Endothelial cell of hepatic sinusoid (primary cell): Measurements from ENCODE around the gene MUC5B.

Experiments
- in situ Hi-C: cut with HindIII; loops from 2 replicates; pipeline ENCODE4 v1.10.0; 2017; ENCODE audit warnings: low sequenced_read_pairs

MUC5B gene

GRCh38 chr11:1292644-1293618 is 70.1 kb downstream of the MUC5B start:
- in situ Hi-C loops = no loop called here

GRCh38 chr11:1293619-1294015 is 70.8 kb downstream of the MUC5B start:
- in situ Hi-C loops = no loop called here

GRCh38 chr11:1295086-1295485 is 72.2 kb downstream of the MUC5B start:
- in situ Hi-C loops = no loop called here

GRCh38 chr11:1295591-1295990 is 72.7 kb downstream of the MUC5B start:
- in situ Hi-C loops = no loop called here

- in situ Hi-C loops = no loop called here
These were observed 73.4 kb downstream of the MUC5B start for GRCh38 chr11:1296287-1296686.

- in situ Hi-C loops = no loop called here
These were observed 74.2 kb downstream of the MUC5B start for GRCh38 chr11:1297011-1297575.

- in situ Hi-C loops = no loop called here
These were observed 75.0 kb downstream of the MUC5B start for GRCh38 chr11:1297576-1298473.

- in situ Hi-C loops = no loop called here
These were observed 76.0 kb downstream of the MUC5B start for GRCh38 chr11:1298695-1299492.

GRCh38 chr11:1299621-1300020 is 76.8 kb downstream of the MUC5B start:
- in situ Hi-C loops = no loop called here

- in situ Hi-C loops = no loop called here
These were observed 77.3 kb downstream of the MUC5B start for GRCh38 chr11:1300121-1300520.

GRCh38 chr11:1300569-1301187 is 77.8 kb downstream of the MUC5B start:
- in situ Hi-C loops = no loop called here

- in situ Hi-C loops = no loop called here
These were observed 78.5 kb downstream of the MUC5B start for GRCh38 chr11:1301220-1302000.

- in situ Hi-C loops = no loop called here
These were observed 79.2 kb downstream of the MUC5B start for GRCh38 chr11:1302041-1302460.

GRCh38 chr11:1302461-1303125 is 79.7 kb downstream of the MUC5B start:
- in situ Hi-C loops = no loop called here

GRCh38 chr11:1303126-1303821 is 80.4 kb downstream of the MUC5B start:
- in situ Hi-C loops = no loop called here

- in situ Hi-C loops = no loop called here
These were observed 81.1 kb downstream of the MUC5B start for GRCh38 chr11:1303973-1304372.

- in situ Hi-C loops = no loop called here
These were observed 81.5 kb downstream of the MUC5B start for GRCh38 chr11:1304380-1304779.

GRCh38 chr11:1305063-1305495 is 82.2 kb downstream of the MUC5B start:
- in situ Hi-C loops = no loop called here
